HG03565 (cell line): ENCODE data around the gene OR6C2.
"Not testable (repeated sequence)": the region's sequence is repeated elsewhere in the genome, so short reads cannot be mapped to it uniquely, and the experiment has no call there.

Experiments
- ATAC-seq: cut with Tn5 transposase; IDR thresholded peaks from one replicate; pipeline ENCODE4 v1.9.1; 2021; ENCODE audit warnings: mild to moderate bottlenecking, moderate library complexity; ENCODE audit not compliant: unreplicated experiment

Gene OR6C2

DNA sequence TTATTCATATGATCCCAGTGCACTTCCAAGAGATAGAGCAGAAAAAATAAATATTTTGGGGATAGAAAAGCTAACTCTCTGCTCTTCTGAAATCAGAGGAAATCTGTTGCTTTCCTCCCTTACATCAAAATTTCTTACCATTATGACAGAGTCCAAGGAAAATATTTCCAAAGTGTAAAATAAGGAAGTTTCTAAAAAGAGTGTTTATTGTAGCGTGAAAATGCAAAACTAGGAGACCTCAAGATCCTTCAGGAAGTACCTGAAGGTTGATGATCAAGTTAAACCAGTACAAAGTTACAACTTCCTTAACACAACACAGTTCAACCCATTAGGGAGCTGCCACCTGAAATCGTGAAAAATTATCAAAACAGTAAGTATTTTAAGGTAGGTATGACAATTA, at the start of gene OR6C2:
Gene OR6C2 (plus strand): TSS at position 301 of the 400 bp plus-strand sequence. CDS start 8,138 bp downstream, outside the sequence.
- no peak for ATAC-seq

DNA sequence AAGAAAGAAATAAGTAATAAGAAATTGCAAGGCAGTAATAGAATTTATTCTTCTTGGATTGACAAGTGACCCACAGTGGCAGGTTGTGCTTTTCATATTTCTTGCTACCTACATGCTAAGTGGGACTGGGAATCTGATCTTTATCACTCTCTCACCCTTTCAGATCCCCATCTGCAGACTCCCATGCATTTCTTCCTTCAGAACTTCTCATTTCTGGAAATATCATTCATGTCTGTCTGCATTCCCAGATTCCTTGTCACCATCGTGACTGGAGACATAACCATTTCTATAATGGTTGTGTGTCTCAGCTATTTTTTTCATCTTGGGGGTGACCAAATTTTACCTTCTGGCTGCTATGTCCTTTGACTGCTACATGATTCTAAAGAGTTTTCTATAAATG, 47.5 kb upstream of the OR6C2 start:
- no peak for ATAC-seq

DNA sequence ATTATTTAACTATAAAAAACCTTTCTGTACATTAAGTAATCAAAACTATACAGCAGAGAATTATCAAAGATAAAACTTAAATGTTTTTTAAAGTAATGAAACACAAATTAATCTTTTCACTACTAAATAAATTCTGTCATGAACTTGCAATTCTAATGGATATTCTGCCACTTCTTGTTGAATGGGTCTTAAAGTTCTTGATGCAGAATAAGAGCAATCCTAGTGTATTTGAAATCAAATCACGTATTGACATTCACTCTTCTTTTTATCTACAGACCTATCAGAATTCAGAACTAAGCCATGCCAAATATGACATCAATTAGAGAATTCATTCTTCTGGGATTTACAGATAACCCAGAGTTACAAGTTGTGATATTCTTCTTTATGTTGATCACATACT, 43.6 kb upstream of the OR6C2 start, which contains the start of gene OR6C65:
Gene OR6C65 (plus strand): TSS at position 301 of the 400 bp plus-strand sequence. CDS start 0 bp downstream, at position 301.
- ATAC-seq: no peak

DNA sequence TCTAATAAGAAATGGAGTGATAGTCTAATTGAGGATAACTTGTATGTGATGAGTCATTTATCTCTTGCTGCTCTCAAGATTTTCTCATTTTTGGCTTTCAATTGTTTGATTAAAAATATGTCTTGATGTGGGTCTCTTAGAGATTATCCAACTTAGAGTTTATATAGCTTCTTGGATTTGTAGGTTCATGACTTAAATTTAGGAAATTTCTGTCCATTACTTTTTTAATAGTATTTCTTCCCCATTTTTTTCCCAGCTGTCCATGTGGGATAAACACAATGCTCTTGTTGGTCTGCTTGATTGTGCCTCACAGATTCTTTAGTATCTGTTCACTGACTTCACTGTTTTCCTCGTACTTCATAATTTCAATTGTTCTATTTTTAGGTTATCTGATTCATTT, 36.0 kb upstream of the OR6C2 start:
- ATAC-seq: no peak

DNA sequence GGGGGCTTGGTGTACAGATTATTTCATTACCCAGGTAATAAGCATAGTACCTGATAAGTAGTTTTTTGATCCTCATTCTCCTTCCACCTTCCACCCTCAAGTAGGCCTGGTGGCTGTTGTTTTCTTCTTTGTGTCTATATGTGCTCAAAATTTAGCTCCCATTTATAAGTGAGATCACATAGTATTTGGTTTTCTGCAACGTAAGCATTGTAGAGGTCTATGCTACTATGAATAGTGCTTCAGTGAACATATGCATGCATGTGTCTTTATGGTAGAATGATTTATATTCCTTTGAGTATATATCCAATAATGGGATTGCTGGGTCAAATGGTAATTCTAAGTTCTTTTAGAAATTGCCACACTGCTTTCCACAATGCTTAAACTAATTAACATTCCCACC, 34.7 kb upstream of the OR6C2 start:
- not testable (repeated sequence) for ATAC-seq

DNA sequence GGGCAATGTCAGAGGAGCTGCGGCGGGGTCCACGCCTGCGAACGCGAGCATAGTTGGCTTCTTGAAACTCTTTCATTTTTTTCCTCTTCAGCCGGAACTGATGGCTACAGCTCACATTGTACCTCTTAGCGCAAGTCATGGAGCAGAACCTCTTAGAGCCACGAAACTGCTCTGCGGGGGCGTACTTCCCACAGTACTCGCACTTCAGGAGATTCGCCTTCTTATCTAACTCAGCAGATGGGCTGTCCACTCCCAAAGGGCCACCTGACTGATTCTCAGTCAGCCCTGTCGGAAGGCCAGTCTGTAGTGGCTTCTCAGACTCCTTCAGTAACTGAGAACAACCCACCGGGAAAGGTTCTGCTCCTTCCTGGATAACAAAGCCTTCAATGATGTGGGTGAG, 31.7 kb upstream of the OR6C2 start:
- not testable (repeated sequence) for ATAC-seq

DNA sequence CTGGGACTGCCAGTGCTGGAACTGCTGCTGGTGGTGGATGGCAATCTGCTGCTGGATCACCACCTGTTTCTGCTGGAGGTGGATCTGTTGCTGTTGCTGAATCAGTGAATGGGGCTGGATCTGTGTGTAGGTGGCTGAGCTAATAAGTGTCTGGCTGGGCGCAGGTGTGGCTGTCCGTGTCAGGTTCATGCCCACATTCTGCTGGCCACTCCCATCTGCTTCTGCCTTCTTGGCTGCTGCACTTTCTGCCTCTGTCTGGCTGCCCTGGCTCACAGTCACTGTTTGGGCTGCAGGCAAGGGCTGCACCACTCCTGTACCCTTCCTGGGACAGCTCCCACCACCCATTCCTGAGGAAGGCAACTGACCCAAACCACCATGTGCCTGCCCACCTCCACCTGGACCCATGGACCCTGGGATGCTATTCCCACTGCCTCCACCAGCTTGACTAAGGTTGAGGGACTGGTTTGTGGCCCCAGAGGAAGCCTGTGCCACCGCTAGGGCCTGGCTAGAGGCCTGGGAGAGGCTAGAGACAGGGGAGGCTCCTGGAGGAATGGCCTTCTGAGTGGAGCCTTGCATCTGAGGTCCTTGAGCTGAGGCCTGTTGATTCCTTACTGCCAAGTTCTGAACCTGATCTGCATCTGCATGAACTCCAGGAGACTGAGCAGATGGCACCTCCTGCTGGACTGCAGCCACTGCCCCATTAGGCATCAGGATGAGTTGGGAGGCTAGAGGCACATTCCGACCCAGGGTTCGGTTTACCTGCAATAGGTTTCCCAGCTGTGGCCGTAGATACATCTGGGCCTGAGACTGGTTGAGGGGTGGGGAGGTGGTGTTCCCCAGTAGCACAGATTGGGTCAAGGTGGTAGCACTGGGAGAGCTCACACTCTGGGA, 30.1 kb upstream of the OR6C2 start:
- ATAC-seq: not testable (repeated sequence)

DNA sequence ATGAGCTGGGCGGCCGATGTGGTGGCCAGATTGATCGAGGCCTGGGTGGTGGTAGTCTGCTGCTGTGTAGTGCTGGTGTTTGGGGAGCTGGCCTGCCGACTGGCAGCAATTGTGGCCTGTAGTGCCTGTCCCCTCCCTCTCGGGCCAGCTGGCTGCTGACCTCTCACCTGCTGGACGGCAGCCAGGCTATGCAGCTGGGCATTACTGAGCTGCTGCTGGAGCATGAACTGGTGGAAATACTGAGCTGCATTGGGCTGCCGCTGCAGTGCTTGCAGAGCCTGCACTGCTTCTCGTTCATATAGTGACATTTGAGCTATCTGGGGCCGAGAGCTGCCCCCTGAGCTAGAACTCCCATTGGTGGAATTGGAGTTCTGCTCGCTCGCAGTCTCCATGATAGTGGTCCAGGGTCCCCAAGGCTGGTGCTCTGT, 29.5 kb upstream of the OR6C2 start:
- not testable (repeated sequence) for ATAC-seq

DNA sequence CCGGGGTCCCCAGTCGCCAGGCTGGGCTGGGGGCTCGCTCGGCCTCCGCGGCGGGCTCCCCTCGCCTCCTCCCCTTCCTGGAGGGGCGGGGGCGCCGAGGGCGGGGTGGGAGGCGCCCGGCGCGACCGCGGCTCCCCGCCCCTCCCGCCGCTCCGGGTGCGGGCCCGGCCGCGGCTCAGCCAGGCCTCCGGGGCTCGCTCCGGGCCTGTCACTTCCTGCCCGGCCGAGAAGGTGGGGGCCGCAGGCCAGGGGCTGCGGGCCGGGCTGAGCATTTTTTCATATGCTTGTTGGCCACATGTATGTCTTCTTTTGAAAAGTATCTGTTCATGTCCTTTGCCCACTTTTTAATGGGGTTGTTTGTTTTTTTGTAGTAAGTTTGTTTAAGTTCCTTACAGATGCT, 29.0 kb upstream of the OR6C2 start:
- ATAC-seq: not testable (repeated sequence)

DNA sequence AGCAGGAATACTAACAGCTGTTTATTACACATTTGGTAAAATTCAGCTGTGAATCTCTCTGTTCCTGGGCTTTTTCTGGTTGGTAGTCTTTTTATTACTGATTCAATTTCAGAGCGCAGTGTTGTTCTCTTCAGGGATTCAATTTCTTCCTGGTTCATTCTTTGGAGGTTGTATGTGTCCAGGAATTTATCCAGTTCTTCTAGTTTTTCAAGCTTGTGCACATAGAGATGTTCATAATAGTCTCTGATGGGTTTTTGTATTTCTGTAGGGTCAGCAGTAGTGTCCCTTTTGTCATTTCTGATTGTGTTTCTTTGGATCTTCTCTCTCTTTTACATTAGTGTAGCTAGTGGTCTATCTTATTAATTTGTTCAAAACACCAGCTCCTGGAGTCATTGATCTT, 26.9 kb upstream of the OR6C2 start:
- no peak for ATAC-seq

DNA sequence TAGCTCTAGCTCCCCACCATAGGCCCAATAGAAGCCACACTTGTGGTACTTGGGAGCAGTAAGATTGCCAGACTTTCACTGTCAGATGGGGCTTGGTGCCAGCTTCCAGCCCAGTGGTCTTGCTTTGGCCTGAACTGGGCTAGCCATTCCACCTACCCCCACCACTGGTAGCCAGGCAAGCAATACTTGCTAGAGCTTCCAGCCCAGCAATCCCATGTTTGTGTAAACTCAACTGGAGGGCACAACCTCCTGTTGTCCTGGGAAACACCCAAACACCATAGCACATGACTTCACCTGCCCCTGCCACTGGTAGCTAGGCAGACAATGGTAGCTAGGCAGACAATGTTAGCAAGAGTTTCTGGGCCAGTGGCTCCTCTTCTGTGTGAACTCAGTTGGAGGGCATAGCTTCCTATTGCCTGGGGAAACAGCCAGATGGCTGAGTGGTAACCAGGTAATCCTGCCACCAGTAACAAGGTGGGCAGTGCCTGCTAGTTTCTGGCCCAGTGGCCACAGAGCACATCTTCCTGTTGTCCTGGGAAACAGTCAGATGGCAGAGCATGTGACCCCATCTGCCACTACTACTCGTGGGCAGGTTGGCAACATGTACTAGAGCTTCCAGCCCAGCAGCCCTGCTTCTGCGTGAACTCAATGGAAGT, 23.4 kb upstream of the OR6C2 start:
- ATAC-seq: no peak

DNA sequence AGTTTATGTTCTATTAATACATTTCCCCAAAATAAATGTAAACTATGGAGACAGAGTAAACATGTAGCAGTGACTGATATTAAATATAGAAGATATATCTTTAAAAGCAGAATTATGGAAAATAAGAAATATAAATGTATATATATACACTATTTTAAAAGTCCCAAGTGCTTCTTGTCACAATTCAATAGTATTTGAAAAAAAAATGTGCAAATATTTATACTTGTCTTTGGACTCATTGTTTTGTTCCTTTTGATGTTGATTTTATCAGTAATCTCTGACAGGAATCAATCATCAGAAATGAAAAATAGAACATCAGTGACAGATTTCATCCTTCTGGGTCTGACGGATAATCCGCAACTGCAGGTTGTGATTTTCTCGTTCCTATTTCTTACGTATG, 17.9 kb upstream of the OR6C2 start, which contains the start of gene OR6C76:
Gene OR6C76 (plus strand): TSS at position 301 of the 400 bp plus-strand sequence. CDS start 0 bp downstream, at position 301.
- ATAC-seq: no peak

DNA sequence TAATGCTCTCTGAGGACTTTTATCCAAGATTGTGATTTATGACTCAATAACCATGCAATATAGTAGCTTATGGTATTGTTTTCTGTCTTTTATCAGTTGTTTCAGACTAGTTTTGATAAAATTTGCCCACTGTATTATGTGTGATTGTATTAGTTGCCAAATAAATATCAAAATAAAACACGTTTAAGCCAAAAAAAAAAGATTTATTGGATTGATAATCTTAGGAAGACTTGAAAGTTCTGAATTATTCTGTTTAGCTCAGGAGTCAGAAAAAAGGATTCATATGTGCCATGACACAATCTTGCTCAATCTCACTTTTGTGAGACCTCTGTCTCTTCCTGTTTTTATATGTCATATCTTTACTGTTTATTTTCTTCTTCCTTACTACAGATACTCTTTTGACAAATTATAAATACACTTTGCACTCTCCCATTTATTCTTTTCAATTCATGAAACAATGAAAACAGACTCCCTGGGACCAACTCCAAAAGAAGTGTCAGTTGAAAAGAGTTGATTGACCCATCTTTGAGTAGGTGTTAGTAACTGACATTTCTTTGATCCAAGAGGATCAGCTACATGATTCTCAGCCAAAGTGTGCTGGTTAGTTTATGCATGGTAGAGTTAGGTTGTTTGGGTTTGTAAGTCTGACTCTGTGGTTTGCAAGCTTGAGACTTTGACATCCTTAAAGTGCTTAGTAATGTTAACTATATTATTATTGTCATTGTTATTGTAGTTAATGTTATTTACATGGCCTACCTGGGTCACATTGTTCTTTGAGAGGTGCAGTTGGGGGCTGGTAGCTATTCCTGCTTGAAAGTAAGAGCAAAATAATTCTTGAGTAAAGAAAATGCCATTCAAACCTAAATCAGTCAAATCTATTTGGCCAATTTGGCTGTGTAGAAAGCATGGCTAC, 15.3 kb upstream of the OR6C2 start:
- no peak for ATAC-seq

DNA sequence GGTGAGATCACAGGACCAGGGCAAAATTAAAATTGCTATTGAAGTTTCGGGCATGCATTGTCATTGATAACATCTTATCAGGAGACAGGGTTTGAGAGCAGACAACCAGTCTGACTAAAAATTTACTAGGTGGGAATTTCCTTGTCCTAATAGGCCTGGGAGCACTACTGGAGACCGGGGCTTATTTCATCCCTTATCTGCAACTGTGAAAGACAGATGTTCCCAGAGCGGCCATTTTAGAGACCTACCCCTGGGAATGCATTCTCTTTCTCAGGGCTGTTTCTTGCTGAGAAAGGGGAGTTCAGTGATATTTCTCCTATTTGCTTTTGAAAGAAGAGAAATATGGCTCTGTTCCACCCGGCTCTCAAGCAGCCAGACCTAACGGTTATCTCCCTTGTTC, 2.6 kb upstream of the OR6C2 start:
- ATAC-seq: not testable (repeated sequence)

DNA sequence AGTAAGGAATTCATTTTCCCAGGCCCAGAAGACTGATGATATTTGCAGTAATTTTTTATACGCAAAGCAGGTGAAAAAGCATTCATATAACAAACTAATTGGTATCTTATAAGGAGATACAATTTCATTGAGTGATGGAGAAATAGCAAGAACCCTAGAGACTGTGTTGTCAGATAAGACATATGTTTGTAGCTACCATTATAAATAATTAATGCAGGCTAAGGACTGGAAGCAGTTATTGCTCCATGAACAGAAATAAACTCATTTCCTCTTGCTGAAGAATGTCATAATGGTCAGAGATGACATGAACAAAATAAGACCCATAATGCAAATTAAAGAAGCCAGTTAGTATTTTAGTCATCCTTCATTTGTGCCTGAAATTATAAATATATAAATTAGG, 1.5 kb downstream of the OR6C2 start:
- ATAC-seq: no peak

DNA sequence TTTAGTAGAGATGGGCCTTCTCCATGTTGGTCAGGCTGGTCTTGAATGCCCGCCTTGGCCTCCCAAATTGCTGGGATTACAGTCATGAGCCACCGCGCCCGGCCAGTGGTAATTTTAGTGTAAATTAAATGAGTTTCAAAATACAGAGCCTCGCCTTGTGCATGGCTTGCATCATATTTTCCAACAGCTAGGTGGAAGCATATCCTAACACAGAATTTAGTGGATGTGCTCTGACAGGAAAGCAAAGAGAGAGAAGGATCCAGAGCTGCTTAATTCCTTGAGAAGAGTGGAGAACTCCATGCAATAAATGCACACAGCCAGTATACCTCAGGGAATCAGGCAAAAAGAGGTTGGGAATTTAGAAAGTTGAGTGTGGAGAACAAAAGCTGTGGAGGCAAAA, 2.5 kb downstream of the OR6C2 start:
- no peak for ATAC-seq

DNA sequence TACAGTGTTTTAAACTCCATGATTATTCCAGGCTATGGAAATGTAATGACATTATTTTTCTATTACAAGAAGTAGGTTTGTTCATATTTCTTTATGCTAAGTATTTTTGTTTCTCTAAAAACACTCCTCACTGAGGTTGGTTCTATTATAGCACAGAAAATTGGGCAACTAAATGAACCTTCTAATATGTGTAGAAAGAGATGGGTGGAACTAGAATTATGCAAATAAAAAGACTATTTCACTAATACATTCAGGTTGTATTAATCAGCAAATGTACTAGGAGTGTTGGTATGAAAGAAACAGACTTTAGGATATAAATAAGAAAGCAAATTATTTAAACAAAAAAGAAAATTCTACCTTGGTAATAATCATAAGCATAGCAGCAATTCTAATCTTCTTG, 4.9 kb downstream of the OR6C2 start:
- no peak for ATAC-seq

DNA sequence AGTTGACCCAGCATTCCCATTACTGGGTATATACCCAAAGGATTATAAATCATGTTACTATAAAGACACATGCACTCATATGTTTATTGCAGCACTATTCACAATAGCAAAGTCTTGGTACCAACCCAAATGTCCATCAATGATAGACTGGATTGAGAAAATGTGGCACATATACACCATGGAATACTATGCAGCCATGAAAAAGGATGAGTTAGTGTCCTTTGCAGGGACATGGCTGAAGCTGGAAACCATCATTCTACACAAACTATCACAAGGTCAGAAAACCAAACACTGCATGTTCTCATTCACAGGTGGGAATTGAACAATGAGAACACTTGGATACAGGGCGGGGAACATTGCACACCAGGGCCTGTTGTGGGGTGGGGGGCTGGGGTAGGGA, 21.1 kb downstream of the OR6C2 start:
- ATAC-seq: not testable (repeated sequence)

DNA sequence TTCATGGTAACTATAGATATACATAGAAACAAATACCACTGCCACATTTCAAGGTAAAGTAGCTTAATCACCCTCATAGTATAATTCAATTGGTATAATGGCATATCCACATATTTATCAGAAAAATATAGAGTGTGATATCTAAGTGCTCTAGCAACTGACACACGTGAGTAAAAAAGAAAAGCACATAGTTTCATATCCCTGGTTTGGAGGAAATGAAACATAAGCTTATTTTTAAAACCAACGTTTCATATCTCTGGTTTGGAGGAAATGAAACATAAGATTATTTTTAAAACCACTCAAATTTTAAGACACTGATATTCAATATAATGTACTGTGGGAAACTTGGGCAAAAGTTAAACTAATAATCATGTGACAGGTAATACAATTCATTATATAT, 24.0 kb downstream of the OR6C2 start:
- peak; percentile 85 for ATAC-seq

DNA sequence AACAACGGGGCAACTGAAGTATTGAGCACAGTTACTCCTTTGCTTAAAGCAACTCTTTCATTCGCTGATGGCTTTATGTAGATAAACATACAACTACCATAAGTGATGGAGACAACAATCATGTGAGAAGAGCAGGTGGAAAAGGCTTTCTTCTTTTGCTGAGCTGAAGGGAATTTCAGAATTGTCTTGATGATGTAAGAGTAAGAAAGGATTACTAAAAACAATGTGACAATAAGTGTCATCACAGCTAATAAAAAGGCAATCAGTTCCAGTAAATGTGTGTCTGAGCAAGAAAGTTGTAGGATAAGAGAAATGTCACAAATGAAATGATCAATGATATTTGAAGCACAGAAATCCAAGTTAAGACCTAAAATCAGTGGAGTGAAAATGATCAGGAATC, 25.4 kb downstream of the OR6C2 start:
- ATAC-seq: no peak
